RWPE2 (cell line): Measurements from ENCODE around the gene IQGAP2.

ENCODE experiments used
- ATAC-seq: fragments of 200-7000 bp; cut with Tn5 transposase; 3 replicates; pipeline ENCODE4 v1.9.1; 2021; ENCODE audit warnings: low read depth
- DNase-seq: peaks from one replicate; pipeline ENCODE4 v3.0.0-alpha.2; 2020; ENCODE audit warnings: low spot score
- H3K27ac ChIP-seq: fragments of 450-650 bp; 2 replicates; pipeline ENCODE4 v1.5.1; 2017; ENCODE audit warnings: mild to moderate bottlenecking; ENCODE audit not compliant: poor library complexity, severe bottlenecking
- H3K27me3 ChIP-seq: fragments of 250-450 bp; sonication (Bioruptor Pico); 2 replicates; pipeline ENCODE4 v1.5.1; 2021; ENCODE audit warnings: mild to moderate bottlenecking, moderate library complexity; ENCODE audit not compliant: insufficient read depth, poor library complexity, severe bottlenecking
- H3K36me3 ChIP-seq: fragments of 250-450 bp; sonication (Bioruptor Pico); 2 replicates; pipeline ENCODE4 v1.5.1; 2020; ENCODE audit warnings: low read depth, mild to moderate bottlenecking, moderate library complexity
- H3K4me1 ChIP-seq: fragments of 250-450 bp; sonication (Bioruptor Pico); 2 replicates; pipeline ENCODE4 v1.5.1; 2021; ENCODE audit warnings: mild to moderate bottlenecking, moderate library complexity; ENCODE audit not compliant: insufficient read depth, poor library complexity, severe bottlenecking
- H3K4me3 ChIP-seq: fragments of 250-450 bp; sonication (Bioruptor Pico); 2 replicates; pipeline ENCODE4 v1.5.1; 2021; ENCODE audit warnings: mild to moderate bottlenecking, moderate library complexity; ENCODE audit not compliant: severe bottlenecking
- H3K9me3 ChIP-seq: fragments of 250-450 bp; sonication (Bioruptor Pico); 2 replicates; pipeline ENCODE4 v1.5.1; 2021; ENCODE audit warnings: mild to moderate bottlenecking, moderate library complexity; ENCODE audit not compliant: severe bottlenecking
- TF ChIP-seq, protein P1 (sequence below): fragments of 450-650 bp; IDR thresholded peaks from one replicate; pipeline ENCODE4 v1.5.1; 2017; ENCODE audit warnings: mild to moderate bottlenecking, moderate library complexity; ENCODE audit not compliant: poor library complexity, severe bottlenecking

The IQGAP2 gene

DNA sequence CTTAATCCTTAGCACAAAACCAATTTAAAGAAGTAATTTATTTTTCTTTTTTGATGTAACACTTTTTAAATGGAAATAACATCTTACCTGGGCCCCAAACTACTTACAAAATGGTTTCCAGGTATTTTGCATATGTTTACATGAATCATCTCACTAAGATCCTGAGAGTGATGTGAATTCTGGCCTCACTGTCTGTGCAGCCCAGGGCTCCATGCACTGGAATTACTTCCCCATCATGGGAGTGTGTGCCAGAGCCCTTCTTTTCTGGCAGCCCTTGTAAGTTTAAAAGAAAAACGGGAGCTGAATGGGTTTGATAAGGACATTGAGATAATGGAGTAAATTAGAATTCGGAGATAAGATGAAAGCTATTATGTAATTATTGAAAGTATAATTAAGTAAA lies 300.6 kb downstream of the IQGAP2 start:
- H3K27ac ChIP-seq: peak overlapping the region; percentile 12
- DNase-seq (no peak), ATAC-seq (peak; percentile 51; the same call in 2 of the 3 replicates)
- no peaks in the 10 kb centered on the region for H3K9me3 ChIP-seq
- TF ChIP-seq, protein P1, sequence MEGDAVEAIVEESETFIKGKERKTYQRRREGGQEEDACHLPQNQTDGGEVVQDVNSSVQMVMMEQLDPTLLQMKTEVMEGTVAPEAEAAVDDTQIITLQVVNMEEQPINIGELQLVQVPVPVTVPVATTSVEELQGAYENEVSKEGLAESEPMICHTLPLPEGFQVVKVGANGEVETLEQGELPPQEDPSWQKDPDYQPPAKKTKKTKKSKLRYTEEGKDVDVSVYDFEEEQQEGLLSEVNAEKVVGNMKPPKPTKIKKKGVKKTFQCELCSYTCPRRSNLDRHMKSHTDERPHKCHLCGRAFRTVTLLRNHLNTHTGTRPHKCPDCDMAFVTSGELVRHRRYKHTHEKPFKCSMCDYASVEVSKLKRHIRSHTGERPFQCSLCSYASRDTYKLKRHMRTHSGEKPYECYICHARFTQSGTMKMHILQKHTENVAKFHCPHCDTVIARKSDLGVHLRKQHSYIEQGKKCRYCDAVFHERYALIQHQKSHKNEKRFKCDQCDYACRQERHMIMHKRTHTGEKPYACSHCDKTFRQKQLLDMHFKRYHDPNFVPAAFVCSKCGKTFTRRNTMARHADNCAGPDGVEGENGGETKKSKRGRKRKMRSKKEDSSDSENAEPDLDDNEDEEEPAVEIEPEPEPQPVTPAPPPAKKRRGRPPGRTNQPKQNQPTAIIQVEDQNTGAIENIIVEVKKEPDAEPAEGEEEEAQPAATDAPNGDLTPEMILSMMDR: no peak
- no peaks in the 10 kb centered on the region for H3K27me3 ChIP-seq
- peaks cover 31% of the 10 kb centered on the region for H3K4me1 ChIP-seq
- no peak overlapping the region for H3K4me3 ChIP-seq
- H3K36me3 ChIP-seq: no peaks in the 10 kb centered on the region

DNA sequence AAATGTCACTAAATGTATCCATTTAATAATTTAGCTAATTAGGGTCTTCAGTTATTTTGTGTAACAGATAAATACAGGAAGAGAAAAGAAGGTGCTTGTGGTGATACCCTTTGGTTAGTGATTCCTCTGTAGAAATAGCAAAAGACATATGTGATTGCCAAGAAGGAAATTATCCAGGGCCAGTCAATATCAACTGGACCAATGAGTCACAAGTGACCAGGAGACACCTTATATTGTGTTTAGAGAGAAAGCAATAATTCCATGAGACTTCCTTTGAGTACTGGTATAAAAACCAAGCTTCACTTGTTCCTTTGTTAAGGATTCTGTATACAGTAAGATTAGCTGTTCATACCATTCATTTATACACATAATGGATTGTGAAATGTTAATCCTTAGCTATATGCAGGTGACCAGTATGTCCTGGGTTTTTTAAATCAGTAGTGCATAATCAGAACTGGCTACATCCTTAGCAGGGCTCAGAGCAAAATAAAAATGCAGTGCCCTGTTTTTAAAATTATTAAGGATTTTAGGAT lies 301.1 kb downstream of the IQGAP2 start:
- no peaks in the 10 kb centered on the region for H3K36me3 ChIP-seq
- peak overlapping the region; percentile 12 for H3K27ac ChIP-seq
- H3K27me3 ChIP-seq: no peaks in the 10 kb centered on the region
- ATAC-seq: peak; percentile 58
- no peak overlapping the region for H3K4me3 ChIP-seq
- TF ChIP-seq, protein P1: no peak
- no peak for DNase-seq
- peaks cover 32% of the 10 kb centered on the region for H3K4me1 ChIP-seq
- H3K9me3 ChIP-seq: no peaks in the 10 kb centered on the region

DNA sequence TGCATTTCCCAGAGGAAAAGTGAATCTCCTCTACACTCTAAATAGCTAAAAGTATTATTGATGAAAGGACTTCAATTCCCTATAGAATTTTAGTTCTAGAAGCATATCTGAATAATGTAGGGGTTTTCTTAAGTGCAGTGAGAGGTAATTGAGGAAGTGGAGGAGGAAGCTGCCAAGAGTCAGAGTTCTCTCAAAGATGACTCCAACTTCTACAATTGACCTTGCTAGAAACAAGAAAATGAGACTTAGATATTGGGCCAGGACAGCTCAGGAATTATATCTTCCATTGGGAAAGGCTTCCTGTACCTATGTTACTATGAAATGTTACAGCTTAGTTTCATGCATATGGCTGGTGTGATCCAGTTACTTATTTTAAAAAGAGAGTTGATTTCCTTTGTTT lies 302.5 kb downstream of the IQGAP2 start:
- Histone ChIP-seq H3K4me1 (peaks cover 46% of the 10 kb centered on the region), H3K9me3 (no peaks in the 10 kb centered on the region), H3K4me3 (no peak overlapping the region), H3K27me3 (no peaks in the 10 kb centered on the region), H3K27ac (no peak overlapping the region), H3K36me3 (no peaks in the 10 kb centered on the region)
- TF ChIP-seq, protein P1: no peak
- no peak for DNase-seq
- no peak for ATAC-seq

DNA sequence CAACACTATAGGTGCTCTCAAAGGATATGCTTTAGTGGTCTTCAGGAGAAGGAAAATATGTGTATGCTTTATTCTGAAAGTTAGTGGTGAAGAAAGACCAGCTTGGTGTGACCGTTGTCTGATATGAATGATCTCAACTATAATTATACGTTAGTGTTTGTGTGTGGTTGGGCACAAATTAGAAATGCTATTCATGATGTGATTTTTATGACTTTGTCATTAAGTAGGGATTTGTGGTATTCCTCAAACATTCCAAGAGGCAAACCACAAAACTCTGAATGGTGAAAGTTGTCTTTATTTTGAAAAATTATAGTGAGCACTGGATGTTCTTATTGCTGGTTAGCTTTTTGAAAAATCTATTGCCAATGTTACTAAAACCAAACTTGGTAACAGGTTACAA lies 306.7 kb downstream of the IQGAP2 start:
- DNase-seq: no peak
- peak; percentile 8; the same call in 1 of the 3 replicates for ATAC-seq
- no peak overlapping the region for H3K4me3 ChIP-seq
- TF ChIP-seq, protein P1: no peak
- peak overlapping the region; percentile 96 for H3K27ac ChIP-seq
- peaks cover 29% of the 10 kb centered on the region for H3K4me1 ChIP-seq
- no peaks in the 10 kb centered on the region for H3K27me3 ChIP-seq
- no peaks in the 10 kb centered on the region for H3K9me3 ChIP-seq
- H3K36me3 ChIP-seq: no peaks in the 10 kb centered on the region

DNA sequence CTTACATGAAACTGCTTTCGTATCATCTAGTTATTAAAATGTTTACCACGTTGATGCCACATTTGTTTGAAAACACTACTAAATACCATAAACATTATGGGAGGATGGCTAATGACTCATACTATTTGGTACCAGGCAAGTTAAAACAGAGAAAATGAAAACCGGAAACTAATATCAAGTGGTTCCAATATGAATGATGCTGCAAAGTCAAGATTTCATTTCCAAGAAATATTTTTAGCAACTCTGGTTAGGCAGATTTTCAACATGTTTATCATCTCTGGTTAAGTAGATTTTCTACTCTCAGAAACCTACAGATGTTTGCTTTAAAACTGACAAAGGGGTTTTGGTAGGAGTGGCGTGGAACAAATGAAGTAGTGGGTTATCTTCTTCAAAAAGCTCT lies 307.9 kb downstream of the IQGAP2 start:
- Histone ChIP-seq H3K4me3 (no peak overlapping the region), H3K4me1 (peaks cover 28% of the 10 kb centered on the region), H3K36me3 (no peaks in the 10 kb centered on the region), H3K27me3 (no peaks in the 10 kb centered on the region), H3K27ac (peak overlapping the region; percentile 96), H3K9me3 (no peaks in the 10 kb centered on the region)
- peak; percentile 58 for ATAC-seq
- DNase-seq: no peak
- TF ChIP-seq, protein P1: no peak
